Measurements from ENCODE around the gene NPLOC4.

GRCh38 chr17:81565231-81565630 is 71.7 kb downstream of the NPLOC4 start:
- TF ChIP-seq, protein P1, sequence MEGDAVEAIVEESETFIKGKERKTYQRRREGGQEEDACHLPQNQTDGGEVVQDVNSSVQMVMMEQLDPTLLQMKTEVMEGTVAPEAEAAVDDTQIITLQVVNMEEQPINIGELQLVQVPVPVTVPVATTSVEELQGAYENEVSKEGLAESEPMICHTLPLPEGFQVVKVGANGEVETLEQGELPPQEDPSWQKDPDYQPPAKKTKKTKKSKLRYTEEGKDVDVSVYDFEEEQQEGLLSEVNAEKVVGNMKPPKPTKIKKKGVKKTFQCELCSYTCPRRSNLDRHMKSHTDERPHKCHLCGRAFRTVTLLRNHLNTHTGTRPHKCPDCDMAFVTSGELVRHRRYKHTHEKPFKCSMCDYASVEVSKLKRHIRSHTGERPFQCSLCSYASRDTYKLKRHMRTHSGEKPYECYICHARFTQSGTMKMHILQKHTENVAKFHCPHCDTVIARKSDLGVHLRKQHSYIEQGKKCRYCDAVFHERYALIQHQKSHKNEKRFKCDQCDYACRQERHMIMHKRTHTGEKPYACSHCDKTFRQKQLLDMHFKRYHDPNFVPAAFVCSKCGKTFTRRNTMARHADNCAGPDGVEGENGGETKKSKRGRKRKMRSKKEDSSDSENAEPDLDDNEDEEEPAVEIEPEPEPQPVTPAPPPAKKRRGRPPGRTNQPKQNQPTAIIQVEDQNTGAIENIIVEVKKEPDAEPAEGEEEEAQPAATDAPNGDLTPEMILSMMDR (IDR thresholded peaks at IDR 0.05), result no peak
- no peak for TF ChIP-seq ZFX (IDR thresholded peaks at IDR 0.05; ENCODE audit: borderline replicate concordance)

Measured in 22Rv1 (cell line).